Aorta (tissue), 5 donors: ENCODE data around the gene RGMA. TPM values are rescaled to one million over a fixed set of nuclear protein-coding genes. Genes with fewer than 3 reads are reported as not detected.
A peak's percentile ranks its signal among the peaks of the same experiment; 100 is the strongest.

Experiments used
- ATAC-seq: fragments of 200-7000 bp; cut with Tn5 transposase; one replicate; pipeline ENCODE4 v1.9.1; 2022; ENCODE audit warnings: moderate library complexity; ENCODE audit not compliant: low FRiP score
- DNase-seq, 2 donors: peaks; one replicate each; pipeline ENCODE4 v3.0.0-alpha.2; 2020
- H3K27ac ChIP-seq, 2 donors: one replicate each; pipeline ENCODE4 v1.5.1; 2013; ENCODE audit warnings: low read length in 2 of 2, mild to moderate bottlenecking in 2 of 2, moderate library complexity in 2 of 2, control low read depth in 1 of 2, inconsistent platforms in 1 of 2, low read depth in 1 of 2
- H3K27me3 ChIP-seq, 2 donors: one replicate each; pipeline ENCODE4 v1.6.1; 2013; ENCODE audit warnings: control low read depth in 1 of 2, low read length in 1 of 2, mild to moderate bottlenecking in 1 of 2, moderate library complexity in 1 of 2; ENCODE audit not compliant: insufficient read depth in 2 of 2, control insufficient read depth in 1 of 2
- H3K36me3 ChIP-seq, 2 donors: one replicate each; pipeline ENCODE4 v1.6.1; 2013; ENCODE audit warnings: control low read depth in 1 of 2, low read length in 1 of 2, mild to moderate bottlenecking in 1 of 2; ENCODE audit not compliant: insufficient read depth in 2 of 2, control insufficient read depth in 1 of 2
- H3K4me1 ChIP-seq, 2 donors: one replicate each; pipeline ENCODE4 v1.6.1; 2013; ENCODE audit warnings: low read length in 2 of 2, control low read depth in 1 of 2, mild to moderate bottlenecking in 1 of 2, moderate library complexity in 1 of 2; ENCODE audit not compliant: insufficient read depth in 2 of 2, control insufficient read depth in 1 of 2
- H3K4me3 ChIP-seq, 2 donors: one replicate each; pipeline ENCODE4 v1.5.1; 2013; ENCODE audit warnings: low read length in 2 of 2, control low read depth in 1 of 2, mild to moderate bottlenecking in 1 of 2
- H3K9me3 ChIP-seq: one replicate; pipeline ENCODE4 v1.6.1; 2013; ENCODE audit warnings: mild to moderate bottlenecking, low read length; ENCODE audit not compliant: control insufficient read depth
- WGBS, 2 donors: extraction: QIAGEN DNeasy Blood & Tissue Kit; methylation state at CpG; one replicate each; pipeline ENCODE4 v1.1.7; 2013; 5-methylcytosine and 5-hydroxymethylcytosine counted together
- intact Hi-C, 2 donors: fragments of 100-400 bp; cut with DNase I; formaldehyde crosslinking; loops; one replicate each; pipeline versions ENCODE4 v1.14.2 to v1.15.0; 2022
- long read RNA-seq, 2 donors: library from polyadenylated mRNA; unstranded; transcript quantifications; one replicate each; pipeline ENCODE4 v2.0.0, GENCODE V29; 2020 to 2021
- polyA plus RNA-seq, 2 donors: library from polyadenylated mRNA; stranded (reverse); fragments of 200-250 nt; gene quantifications; one replicate each; pipeline ENCODE4 v1.2.3, GENCODE V29; 2013
- total RNA-seq, 2 donors: library from RNA; stranded (reverse); fragmentation: NEBNext Ultra II Directional; extraction: Animal tissue kit (Norgen Biotek cat#: 25700); gene quantifications; one replicate each; pipeline ENCODE4 v1.2.1, GENCODE V29; 2021
- donor health status: healthy with polysubstance abuse.
- donor health status: Bipolar disorder and iron deficiency.
- donor health status: DM: no; HTN: no; CAD: no.
- donor health status: DM: no; HTN: no; CAD: no.
- donor health status: DM: yes; HTN: yes; CAD: no.

Gene RGMA, protein sequence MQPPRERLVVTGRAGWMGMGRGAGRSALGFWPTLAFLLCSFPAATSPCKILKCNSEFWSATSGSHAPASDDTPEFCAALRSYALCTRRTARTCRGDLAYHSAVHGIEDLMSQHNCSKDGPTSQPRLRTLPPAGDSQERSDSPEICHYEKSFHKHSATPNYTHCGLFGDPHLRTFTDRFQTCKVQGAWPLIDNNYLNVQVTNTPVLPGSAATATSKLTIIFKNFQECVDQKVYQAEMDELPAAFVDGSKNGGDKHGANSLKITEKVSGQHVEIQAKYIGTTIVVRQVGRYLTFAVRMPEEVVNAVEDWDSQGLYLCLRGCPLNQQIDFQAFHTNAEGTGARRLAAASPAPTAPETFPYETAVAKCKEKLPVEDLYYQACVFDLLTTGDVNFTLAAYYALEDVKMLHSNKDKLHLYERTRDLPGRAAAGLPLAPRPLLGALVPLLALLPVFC
- total RNA-seq (10 to 100 TPM; 25.3 to 50.3 TPM), polyA plus RNA-seq (10 to 100 TPM in 1 of 2 donors, 1 to 10 TPM in 1; 4.4 to 13.4 TPM)
- long read RNA-seq, donor 1, transcript RGMA-203 (3 exons, 3,038 nt), result major isoform, 16 of 69 reads
- long read RNA-seq, donor 1, partial matches to known transcripts, result 30 of 69 reads
- long read RNA-seq, donor 1, other reads (novel, unspliced or antisense), result 22 of 69 reads
- long read RNA-seq, donor 2, transcript RGMA-203 (3 exons, 3,038 nt), result major isoform, 9 of 32 reads
- long read RNA-seq, donor 2, partial matches to known transcripts, result 7 of 32 reads
- long read RNA-seq, donor 2, other reads (novel, unspliced or antisense), result 16 of 32 reads

DNA sequence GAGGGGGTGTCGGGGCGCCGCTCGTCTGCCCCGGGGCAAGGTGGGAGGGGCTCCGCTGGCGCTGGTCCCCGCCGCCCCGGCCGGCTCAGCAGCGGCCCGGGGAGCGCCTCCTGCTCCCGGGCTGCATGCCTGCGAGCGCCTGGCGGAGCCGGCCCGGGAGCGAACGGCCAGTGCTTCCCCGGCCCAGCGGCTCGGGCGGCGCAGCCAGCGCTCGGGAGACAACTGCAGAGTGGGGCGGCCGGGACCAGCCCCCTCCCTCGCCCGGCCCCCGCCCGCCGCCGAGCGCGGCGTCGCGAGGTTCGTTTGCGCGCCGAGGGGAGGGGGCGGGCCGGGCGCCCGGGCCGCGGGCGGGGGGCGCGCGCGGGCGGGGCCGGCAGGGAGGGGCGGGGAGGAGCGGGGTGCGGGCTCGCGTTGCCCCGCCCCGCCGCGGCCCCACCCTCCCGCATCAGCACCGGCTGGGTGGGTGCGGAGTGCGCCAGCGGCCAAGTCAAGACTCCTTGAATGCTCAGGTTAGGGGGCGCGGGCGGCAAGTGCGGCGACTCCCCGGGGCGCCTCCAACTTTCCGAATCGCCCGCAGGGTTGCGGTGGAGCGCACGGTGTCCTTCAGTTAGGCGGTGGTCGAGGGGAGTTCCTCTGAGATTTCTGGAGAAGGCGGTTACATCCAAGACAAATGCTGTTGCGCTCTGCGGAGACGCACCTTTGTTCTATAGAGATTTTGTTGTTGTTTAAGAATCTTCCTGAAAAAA is at the start of gene RGMA:
TSS of gene RGMA (minus strand) at position 231 of the 746 bp plus-strand sequence. CDS start 279 bp downstream, outside the sequence.
- H3K4me1 ChIP-seq, result no peaks in the 10 kb centered on the region
- no peaks in the 10 kb centered on the region for H3K27me3 ChIP-seq
- intact Hi-C loops, result no loop called here
- WGBS, 2 donors, result 1% methylated on average over 35 to 92 of the region's 92 CpGs
- ATAC-seq, result no peak
- H3K27ac ChIP-seq, result no peak within 1 kb of the TSS
- H3K9me3 ChIP-seq, result no peaks in the 10 kb centered on the region
- DNase-seq, result peak in 1 of 2 donors; percentile 79
- no peaks in the 10 kb centered on the region for H3K36me3 ChIP-seq
- H3K4me3 ChIP-seq, result peak within 1 kb of the TSS; percentile 35 to 63

DNA sequence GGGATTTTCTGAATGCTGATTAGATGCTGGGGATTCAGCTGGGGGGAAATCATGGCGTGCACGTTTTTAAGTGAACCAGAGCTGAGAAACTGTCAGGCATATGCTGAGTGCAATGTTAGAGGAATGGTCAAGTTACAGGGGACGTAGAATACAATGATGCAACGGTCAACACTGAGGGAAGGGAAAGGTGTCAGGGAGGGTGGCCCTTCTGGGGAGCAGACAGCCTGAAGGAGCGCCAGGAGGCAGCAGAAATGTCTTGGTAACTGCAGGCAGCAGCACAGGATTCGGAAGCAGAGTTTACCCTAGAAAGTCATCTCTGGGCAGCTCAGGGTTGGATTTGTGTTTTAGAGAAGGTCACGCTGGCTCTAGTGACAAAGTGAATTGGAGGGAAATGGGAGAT is 47.6 kb upstream of the RGMA start:
- no peaks in the 10 kb centered on the region for H3K27me3 ChIP-seq
- H3K9me3 ChIP-seq, result no peaks in the 10 kb centered on the region
- H3K36me3 ChIP-seq, result no peaks in the 10 kb centered on the region
- DNase-seq (no peak), ATAC-seq (no peak)
- 88 to 89% methylated on average over 7 of the region's 7 CpGs for WGBS, 2 donors
- H3K4me1 ChIP-seq, result no peaks in the 10 kb centered on the region
- H3K27ac ChIP-seq, result no peak overlapping the region
- no peak overlapping the region for H3K4me3 ChIP-seq
- intact Hi-C loops, result no loop called here

DNA sequence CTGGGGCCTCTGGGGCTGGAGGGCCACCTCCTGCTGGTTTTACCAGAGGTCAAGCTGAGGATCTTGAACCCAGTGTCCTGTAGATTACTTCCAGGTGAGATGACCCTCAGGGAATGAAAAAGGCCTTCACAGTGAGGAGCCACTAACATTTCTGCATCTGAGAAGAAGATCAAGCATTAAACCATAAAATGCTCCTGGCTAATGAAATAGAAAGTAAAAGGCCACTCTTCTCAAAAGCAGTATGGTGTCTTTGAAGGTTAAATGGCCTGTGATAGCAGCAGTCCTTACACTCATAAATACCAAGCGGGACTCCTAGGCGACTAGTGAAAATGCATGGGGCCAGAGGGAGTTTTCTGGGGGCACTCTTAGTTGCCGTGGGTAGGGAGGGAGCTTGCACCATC is 47.0 kb upstream of the RGMA start:
- H3K27ac ChIP-seq, result no peak overlapping the region
- H3K4me1 ChIP-seq, result no peaks in the 10 kb centered on the region
- no peaks in the 10 kb centered on the region for H3K27me3 ChIP-seq
- WGBS, 2 donors, result 80 to 89% methylated on average over 3 of the region's 3 CpGs
- ATAC-seq (no peak), DNase-seq (no peak)
- intact Hi-C loops, result no loop called here
- H3K36me3 ChIP-seq, result no peaks in the 10 kb centered on the region
- no peaks in the 10 kb centered on the region for H3K9me3 ChIP-seq
- H3K4me3 ChIP-seq, result no peak overlapping the region

- WGBS, 2 donors, result 89 to 91% methylated on average over 3 of the region's 3 CpGs
- no peak for ATAC-seq
- intact Hi-C loops, result no loop called here
- Histone ChIP-seq H3K9me3 (no peaks in the 10 kb centered on the region), H3K4me3 (no peak overlapping the region), H3K27ac (no peak overlapping the region), H3K4me1 (no peaks in the 10 kb centered on the region), H3K36me3 (no peaks in the 10 kb centered on the region), H3K27me3 (no peaks in the 10 kb centered on the region)
- DNase-seq, result no peak
Measured at GRCh38 chr15:93135459-93135858, 46.4 kb upstream of the RGMA start.

GRCh38 chr15:93131485-93132095 is 42.6 kb upstream of the RGMA start:
- ATAC-seq (no peak), DNase-seq (no peak)
- H3K27ac ChIP-seq, result no peak overlapping the region
- intact Hi-C loops, result no loop called here
- H3K4me1 ChIP-seq, result no peaks in the 10 kb centered on the region
- no peak overlapping the region for H3K4me3 ChIP-seq
- no peaks in the 10 kb centered on the region for H3K36me3 ChIP-seq
- no peaks in the 10 kb centered on the region for H3K27me3 ChIP-seq
- H3K9me3 ChIP-seq, result no peaks in the 10 kb centered on the region
- WGBS, 2 donors, result 91 to 92% methylated on average over 10 of the region's 10 CpGs

DNA sequence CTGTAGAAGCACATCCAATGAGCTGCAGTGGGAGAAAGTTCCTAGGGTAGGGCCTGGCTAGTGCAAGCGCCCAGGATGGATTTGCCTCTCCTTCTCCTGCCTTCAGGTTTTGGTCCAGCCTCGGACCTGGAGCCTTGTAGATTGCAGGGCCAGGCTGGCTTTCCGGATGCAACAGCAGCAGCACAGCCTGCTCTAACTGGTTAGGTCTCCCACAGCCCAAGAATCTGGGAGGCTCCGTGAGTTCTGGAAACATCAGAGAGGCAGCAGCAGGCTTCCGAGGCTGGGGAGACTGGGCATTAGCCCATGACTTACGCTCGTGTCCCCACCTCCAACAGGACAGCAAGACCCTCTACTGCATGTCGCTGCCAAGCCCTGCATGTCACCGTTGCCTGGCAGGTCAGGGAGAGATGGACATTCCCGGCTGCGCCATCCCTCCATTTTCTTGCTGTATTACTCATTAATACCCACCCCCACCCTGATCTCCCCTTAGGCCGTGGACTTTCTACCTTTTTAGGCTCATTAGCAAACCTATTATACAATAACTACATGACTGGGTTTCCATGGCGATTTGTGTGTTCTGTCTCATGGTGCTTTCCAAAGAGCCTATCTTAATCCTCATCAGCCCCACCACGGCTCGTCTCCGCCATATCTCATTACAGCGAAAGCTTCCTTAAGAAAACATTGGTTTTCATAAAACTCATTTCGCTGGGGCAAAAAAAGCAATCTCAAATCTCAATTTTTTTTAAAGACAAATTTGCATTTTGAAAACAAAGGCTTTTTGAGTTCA is 40.9 kb upstream of the RGMA start:
- Histone ChIP-seq H3K27ac (no peak overlapping the region), H3K36me3 (no peaks in the 10 kb centered on the region), H3K4me1 (no peaks in the 10 kb centered on the region), H3K27me3 (no peaks in the 10 kb centered on the region), H3K4me3 (no peak overlapping the region), H3K9me3 (no peaks in the 10 kb centered on the region)
- DNase-seq, result no peak
- intact Hi-C loops, result no loop called here
- 90 to 91% methylated on average over 18 of the region's 18 CpGs for WGBS, 2 donors
- ATAC-seq, result no peak

GRCh38 chr15:93127286-93127685 is 38.3 kb upstream of the RGMA start:
- ATAC-seq (no peak), DNase-seq (no peak)
- no peaks in the 10 kb centered on the region for H3K4me1 ChIP-seq
- H3K27me3 ChIP-seq, result no peaks in the 10 kb centered on the region
- H3K4me3 ChIP-seq, result no peak overlapping the region
- no peak overlapping the region for H3K27ac ChIP-seq
- H3K36me3 ChIP-seq, result no peaks in the 10 kb centered on the region
- no peaks in the 10 kb centered on the region for H3K9me3 ChIP-seq
- 87 to 88% methylated on average over 6 of the region's 6 CpGs for WGBS, 2 donors
- intact Hi-C loops, result no loop called here

GRCh38 chr15:93126599-93126998 is 37.6 kb upstream of the RGMA start:
- Histone ChIP-seq H3K4me3 (no peak overlapping the region), H3K9me3 (no peaks in the 10 kb centered on the region), H3K27ac (no peak overlapping the region), H3K4me1 (no peaks in the 10 kb centered on the region), H3K27me3 (no peaks in the 10 kb centered on the region), H3K36me3 (no peaks in the 10 kb centered on the region)
- ATAC-seq (peak; percentile 51), DNase-seq (peak; percentile 76 to 79)
- 64 to 67% methylated on average over 8 of the region's 8 CpGs for WGBS, 2 donors
- intact Hi-C loops, result no loop called here
